GM21360 (cell line): ENCODE results near the gene FRS3.
A peak's percentile ranks its signal among the peaks of the same experiment; 100 is the strongest.

ENCODE experiments used
- ATAC-seq: cut with Tn5 transposase; IDR thresholded peaks from one replicate; pipeline ENCODE4 v1.9.1; 2021; ENCODE audit warnings: mild to moderate bottlenecking, moderate library complexity; ENCODE audit not compliant: unreplicated experiment

FRS3 gene

GRCh38 chr6:41744236-41744787, 35.4 kb downstream of the FRS3 start:
- ATAC-seq: no peak

- no peak for ATAC-seq
Measured at GRCh38 chr6:41743406-41744235, 36.1 kb downstream of the FRS3 start.

DNA sequence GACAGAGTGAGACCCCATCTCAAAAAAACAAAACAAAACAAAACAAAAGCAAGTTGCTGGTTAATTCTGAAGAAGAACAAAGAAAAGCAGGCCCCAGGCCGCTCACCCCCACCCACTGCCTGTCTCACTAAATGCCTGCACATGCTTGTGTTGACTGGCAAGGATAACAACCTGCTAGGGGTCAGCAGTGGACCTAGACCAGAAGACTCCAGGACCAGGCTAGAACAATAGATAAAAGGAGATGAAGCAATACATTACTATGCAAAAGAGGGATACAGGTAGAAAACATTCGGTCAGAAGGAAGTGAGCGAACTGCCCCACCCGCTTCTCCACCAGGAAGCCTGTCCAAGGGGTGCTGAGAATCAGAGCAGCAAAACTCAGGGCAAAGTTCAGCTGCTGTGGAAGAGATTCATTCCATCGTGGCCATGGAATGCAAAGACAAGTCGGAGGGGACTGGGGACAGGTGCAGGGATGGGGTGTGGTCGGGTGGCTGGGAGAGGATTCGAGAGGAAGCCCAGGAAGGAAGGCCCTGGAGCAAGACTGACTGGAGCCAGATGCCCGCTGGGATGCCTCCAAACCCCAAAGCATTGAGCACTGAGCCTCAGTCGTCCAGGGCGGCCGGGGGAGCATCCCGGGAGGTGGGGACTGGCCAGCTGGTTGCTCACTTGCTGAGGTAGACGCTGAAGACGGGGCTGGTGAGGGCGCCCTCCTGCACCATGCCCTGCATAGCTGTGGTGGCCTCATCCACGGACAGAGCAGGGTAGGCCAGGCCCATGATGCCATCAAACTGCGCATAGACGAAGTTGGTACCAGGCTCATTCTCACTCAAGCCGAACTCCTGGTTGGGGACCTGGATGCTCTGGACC, 37.8 kb downstream of the FRS3 start:
- no peak for ATAC-seq

- ATAC-seq: no peak
Measured at GRCh38 chr6:41740366-41741162, 39.1 kb downstream of the FRS3 start.

- ATAC-seq: no peak
Measured at GRCh38 chr6:41739041-41739440, 40.7 kb downstream of the FRS3 start.

- no peak for ATAC-seq
Measured at GRCh38 chr6:41737591-41738130, 42.0 kb downstream of the FRS3 start.

GRCh38 chr6:41736800-41737555, 42.7 kb downstream of the FRS3 start:
- ATAC-seq: no peak

DNA sequence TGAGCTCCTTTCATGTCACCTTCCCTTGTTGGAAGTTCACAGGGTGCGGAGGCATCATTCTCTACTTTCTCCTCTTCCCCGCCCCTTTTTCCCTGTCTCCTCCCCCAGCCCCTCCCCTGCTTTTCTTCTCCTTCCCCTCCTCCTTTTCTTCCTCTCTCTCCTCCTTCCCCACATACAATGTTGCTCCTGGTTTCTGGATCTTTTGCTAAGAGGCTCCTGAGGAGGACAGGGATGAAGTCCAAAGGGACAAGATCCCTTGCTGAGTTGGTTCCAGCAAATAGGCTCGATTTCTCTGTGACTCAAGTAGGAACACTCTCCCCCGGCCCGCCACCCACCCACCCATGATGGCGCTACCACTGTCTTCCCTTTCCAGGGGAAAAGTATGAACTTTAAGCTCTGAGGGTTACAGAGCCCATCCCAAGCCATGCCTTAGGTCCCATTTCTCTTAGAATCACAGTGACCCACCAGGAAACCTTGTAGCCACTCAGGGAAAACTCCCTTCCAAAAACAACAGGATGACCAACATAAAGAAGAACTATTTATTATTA, 43.4 kb downstream of the FRS3 start:
- ATAC-seq: no peak

- peak; percentile 44 for ATAC-seq
Measured at GRCh38 chr6:41735427-41736185, 44.1 kb downstream of the FRS3 start, which contains the start of gene TFEB. Gene TFEB (minus strand): TSS chr6:41735608. CDS start chr6:41691213, 44,395 bp downstream.

- ATAC-seq: peak; percentile 20
Measured at GRCh38 chr6:41734666-41735426, 44.9 kb downstream of the FRS3 start.

GRCh38 chr6:41733707-41734665, 45.7 kb downstream of the FRS3 start:
- peak; percentile 43 for ATAC-seq

DNA sequence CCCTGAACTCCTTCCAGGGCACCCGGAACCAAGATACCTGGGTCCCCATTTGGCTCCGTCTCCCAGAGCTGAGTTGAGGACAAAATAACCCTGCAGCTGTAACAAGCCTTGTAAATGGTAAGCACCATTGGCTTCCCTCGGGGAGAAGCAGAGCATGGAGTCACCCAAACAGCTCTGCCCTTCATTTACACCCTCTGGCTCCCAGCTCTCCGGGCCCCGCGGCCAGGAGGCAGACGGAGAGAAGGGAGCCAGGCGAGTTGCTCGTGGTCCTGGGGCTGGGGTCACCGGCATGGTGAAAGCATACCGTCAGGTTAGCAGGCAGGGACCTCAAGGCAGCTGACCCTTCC, 46.4 kb downstream of the FRS3 start:
- no peak for ATAC-seq

DNA sequence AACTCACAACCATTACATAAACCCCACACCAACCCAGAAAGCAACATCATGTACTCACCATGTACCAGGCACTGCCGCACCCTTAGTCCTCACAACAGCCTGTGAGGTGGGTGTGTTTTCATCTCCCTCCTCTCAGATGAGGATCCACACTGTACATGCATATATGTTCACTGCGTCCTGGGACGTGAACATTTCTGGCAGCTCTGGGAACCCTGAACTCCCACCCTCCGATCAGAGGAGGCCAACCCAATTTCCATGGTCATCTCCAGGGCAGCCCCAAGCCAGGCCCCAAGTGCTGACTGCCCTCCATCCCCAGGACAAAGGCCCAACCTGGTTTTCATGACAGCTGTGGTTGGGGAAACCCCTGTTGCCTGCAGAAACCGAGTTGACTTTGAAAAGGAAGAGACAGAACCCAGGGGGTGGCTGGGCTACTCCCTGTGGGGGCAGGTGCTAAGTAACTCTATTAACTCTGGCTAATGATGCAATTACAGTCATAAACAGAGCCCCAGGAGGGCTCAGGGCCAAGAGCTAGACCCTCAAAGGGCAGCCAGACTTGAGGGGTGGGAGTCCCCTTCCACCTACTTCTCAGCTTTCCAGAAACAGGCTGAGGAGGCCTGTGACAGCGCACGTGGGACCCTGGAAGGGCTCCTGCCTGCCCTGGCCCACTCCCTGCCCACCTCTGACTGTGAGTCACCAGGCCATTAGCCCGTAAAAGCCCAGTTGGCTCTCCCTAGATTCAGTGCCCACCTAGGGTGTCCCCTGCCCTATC, 46.9 kb downstream of the FRS3 start:
- ATAC-seq: no peak

DNA sequence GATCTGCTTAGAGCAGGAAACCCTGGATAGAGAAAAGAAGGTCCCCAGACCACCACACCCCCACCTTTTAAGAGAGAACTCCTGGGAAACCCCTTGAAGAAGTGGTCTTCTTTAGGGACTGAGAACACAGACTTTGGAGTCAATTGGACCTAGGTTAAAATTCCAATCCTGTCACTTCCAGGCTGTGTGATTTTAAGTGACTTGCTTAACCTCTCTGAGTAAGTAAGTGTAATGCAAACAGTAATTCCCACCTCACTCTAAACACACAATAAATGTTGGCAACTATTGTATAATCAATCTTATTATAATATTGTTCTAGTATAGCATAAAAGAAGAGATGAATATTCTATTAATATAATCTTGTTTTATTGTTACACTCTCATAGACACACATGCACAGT, 47.6 kb downstream of the FRS3 start:
- no peak for ATAC-seq

- no peak for ATAC-seq
Measured at GRCh38 chr6:41731561-41732086, 48.1 kb downstream of the FRS3 start.
